Mucosa of stomach (tissue), 1 donor: ENCODE data around the gene HHLA2.

ENCODE experiments used
- H3K27me3 ChIP-seq: one replicate; pipeline ENCODE4 v1.7.0; 2013; ENCODE audit warnings: mild to moderate bottlenecking, low read length; ENCODE audit not compliant: control insufficient read depth, insufficient read depth
- H3K36me3 ChIP-seq: one replicate; pipeline ENCODE4 v1.7.0; 2013; ENCODE audit warnings: low read length; ENCODE audit not compliant: control insufficient read depth, insufficient read depth
- H3K4me1 ChIP-seq: one replicate; pipeline ENCODE4 v1.7.0; 2013; ENCODE audit warnings: mild to moderate bottlenecking, low read length; ENCODE audit not compliant: control insufficient read depth, insufficient read depth
- H3K4me3 ChIP-seq: one replicate; pipeline ENCODE4 v1.7.0; 2013; ENCODE audit warnings: low read length
- H3K9ac ChIP-seq: one replicate; pipeline ENCODE4 v1.7.0; 2013; ENCODE audit warnings: mild to moderate bottlenecking, low read length, moderate library complexity
- H3K9me3 ChIP-seq: one replicate; pipeline ENCODE4 v1.7.0; 2013; ENCODE audit warnings: mild to moderate bottlenecking, low read length, moderate library complexity; ENCODE audit not compliant: control insufficient read depth
- donor health status: Pancreatic carcinoma.

The HHLA2 gene

DNA sequence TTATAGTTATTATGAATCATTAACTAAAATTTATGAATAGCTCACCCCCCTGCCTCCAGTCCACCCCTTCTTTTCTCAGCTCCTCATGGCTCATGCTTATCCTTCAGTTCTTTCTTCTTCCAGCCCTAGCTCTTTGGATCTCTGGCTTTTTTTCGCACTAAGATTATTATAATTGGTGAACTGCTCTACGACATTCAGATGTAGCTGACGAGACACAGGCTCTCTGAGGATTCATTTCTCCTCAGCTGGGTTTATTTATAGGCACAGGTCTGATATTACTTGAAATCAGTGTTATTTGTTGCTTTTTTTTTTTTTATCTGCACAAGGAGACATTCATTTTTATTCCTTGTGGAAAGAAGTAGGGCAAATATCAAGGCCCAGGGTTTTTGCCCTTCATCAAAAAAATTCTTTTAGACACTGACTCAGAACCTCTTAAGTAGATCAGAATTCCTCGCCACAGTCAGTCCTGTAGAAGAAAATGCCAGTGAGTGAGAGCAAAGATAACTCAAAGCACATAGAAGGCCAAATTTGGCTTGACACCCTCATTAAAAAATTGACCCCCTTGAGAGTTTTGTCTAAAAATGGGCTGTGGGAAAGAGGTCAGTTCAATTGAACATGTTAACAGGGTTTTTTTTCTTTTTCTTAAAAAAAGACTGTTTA, 107.5 kb downstream of the HHLA2 start:
- H3K27me3 ChIP-seq, result no peaks in the 10 kb centered on the region
- no peaks in the 10 kb centered on the region for H3K36me3 ChIP-seq
- H3K9ac ChIP-seq, result no peak overlapping the region
- H3K4me1 ChIP-seq, result no peaks in the 10 kb centered on the region
- H3K9me3 ChIP-seq, result no peaks in the 10 kb centered on the region
- no peak overlapping the region for H3K4me3 ChIP-seq

DNA sequence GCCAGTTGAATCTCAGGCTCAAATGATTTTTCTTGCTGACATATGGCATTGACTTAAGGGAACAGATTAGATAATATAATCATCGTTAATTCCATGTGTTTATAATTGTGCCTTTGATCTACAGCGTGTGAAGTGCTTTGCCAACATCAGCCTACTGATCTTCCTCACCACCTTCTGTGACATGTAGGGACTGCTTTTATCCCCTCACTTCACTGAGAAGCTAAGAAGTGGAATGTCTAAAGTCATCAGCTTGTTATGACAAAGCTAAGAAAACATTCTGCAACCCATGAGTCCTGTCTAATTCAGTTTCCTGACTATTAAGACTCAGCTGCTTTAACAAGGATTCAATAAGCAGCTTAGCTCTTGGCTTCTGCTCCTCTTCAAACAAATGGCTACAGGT, 108.0 kb downstream of the HHLA2 start:
- no peak overlapping the region for H3K9ac ChIP-seq
- H3K27me3 ChIP-seq, result no peaks in the 10 kb centered on the region
- no peaks in the 10 kb centered on the region for H3K9me3 ChIP-seq
- H3K4me1 ChIP-seq, result no peaks in the 10 kb centered on the region
- H3K4me3 ChIP-seq, result no peak overlapping the region
- no peaks in the 10 kb centered on the region for H3K36me3 ChIP-seq

DNA sequence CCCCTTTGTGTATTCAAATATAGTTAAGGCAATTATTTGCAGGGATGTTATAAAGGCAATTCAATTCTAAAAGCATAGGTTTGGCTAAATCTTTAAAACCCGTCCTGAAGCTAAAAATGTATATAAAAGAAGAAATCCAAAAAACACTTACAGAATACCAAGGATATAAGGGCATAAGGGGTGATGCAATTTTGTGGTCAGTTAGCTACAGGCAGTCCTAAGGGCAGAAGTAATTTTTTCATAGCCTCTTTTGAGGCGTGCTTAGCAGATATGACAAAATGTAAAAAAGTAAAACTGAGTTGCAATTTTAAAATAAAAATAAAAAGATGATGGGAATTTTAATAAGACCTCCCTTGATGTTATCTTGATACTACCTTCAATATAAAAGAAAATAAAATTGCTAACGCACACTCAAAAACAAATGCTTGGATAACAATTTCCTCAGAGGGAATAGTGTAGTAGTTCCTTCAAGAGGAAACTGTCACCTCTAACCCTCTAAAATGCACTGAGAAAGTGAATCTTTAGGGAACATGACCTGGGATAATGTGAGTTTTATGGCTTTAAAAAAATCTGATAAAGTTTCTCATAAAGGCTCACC, 109.8 kb downstream of the HHLA2 start:
- Histone ChIP-seq H3K36me3 (no peaks in the 10 kb centered on the region), H3K9ac (no peak overlapping the region), H3K27me3 (no peaks in the 10 kb centered on the region), H3K9me3 (no peaks in the 10 kb centered on the region), H3K4me3 (no peak overlapping the region), H3K4me1 (no peaks in the 10 kb centered on the region)

DNA sequence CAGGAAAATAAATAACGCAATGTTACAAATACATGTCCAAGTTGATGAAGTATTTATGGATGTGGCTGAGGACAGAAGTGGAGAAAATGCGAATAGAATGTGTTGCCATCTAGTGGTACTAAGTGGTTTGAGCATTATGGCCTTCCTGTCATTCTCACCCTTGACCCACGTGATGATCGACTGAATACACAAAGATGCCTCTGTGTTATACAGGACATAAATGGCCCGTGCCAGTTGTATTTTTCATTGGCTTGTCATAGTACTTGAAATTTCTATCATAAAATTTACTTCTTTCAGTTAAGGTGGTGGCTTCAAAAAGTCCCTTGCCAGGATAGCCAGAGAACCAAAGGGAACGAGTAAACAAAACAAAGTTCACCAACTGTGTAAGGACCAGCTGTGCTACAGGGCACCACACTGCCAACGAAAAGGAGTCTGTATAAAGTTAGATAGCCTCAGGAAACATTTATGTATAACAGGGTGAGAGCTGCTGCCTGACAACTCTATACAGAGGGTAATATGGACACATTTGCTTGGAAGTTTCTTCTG, 110.4 kb downstream of the HHLA2 start:
- H3K4me3 ChIP-seq, result no peak overlapping the region
- H3K9ac ChIP-seq, result no peak overlapping the region
- H3K9me3 ChIP-seq, result no peaks in the 10 kb centered on the region
- no peaks in the 10 kb centered on the region for H3K36me3 ChIP-seq
- no peaks in the 10 kb centered on the region for H3K27me3 ChIP-seq
- H3K4me1 ChIP-seq, result no peaks in the 10 kb centered on the region

DNA sequence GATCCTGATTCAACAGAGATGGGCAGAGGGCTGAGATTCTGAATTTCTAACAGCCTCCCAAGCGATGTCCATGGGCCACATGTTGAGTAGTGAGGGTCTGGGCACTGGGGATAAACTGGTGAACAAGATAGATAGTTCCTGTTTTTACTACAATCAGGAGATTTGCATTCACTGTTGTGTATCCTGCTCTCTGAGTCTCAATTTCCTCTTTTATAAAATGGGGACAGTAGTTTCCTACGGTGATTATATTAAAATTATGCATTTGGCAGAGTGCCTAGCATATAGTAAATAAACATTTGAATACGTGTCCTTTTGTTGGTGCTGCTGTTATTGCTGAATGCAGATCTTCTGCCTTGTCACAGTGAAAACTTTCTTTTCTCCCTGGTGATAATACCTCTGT, 111.5 kb downstream of the HHLA2 start:
- H3K4me1 ChIP-seq, result no peaks in the 10 kb centered on the region
- H3K4me3 ChIP-seq, result no peak overlapping the region
- no peaks in the 10 kb centered on the region for H3K9me3 ChIP-seq
- H3K9ac ChIP-seq, result no peak overlapping the region
- H3K36me3 ChIP-seq, result no peaks in the 10 kb centered on the region
- no peaks in the 10 kb centered on the region for H3K27me3 ChIP-seq

DNA sequence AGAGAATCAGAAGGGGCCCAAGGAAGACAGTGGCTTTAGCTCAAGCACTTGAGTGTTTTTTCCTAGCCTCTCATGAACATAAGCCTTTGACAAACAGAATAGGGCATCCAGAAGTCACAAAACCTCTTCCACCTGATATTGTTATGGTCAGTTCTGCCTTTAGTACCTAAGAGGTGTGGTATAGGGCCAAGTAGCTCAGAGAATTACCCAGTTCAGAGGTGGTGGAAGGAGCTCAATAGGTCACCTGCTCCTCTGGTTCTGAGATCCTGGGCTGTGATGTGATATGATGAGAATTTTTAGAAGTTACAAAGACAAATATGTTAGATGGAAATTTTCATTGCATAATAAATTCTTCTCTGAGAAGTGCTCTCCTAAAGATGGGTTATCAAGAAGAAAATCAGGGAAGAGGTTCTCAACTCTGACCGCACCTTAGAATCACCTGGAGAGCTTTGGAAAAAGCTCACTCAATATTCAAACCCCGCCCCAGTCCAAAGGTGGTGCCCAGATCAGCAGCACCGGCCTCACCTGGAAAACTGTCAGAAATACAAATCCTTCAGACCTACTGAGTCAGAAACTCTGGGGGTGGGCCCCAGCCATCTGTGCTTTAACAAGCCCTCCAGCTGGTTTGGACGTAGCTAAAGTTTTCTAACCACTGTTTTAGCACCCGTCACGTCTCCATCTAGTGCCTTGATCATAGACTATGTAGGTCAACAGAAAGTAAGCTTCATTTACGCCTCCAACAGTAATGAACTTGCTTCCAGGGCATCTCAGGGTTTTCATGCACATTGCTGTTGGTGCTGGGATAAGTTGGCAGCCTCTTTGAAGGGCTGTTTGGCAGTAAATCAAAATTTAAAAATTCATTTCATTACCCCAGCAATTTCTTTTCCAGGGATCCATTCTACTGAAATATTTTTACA, 112.8 kb downstream of the HHLA2 start:
- Histone ChIP-seq H3K4me1 (no peaks in the 10 kb centered on the region), H3K36me3 (no peaks in the 10 kb centered on the region), H3K27me3 (no peaks in the 10 kb centered on the region), H3K4me3 (no peak overlapping the region), H3K9me3 (no peaks in the 10 kb centered on the region), H3K9ac (no peak overlapping the region)

DNA sequence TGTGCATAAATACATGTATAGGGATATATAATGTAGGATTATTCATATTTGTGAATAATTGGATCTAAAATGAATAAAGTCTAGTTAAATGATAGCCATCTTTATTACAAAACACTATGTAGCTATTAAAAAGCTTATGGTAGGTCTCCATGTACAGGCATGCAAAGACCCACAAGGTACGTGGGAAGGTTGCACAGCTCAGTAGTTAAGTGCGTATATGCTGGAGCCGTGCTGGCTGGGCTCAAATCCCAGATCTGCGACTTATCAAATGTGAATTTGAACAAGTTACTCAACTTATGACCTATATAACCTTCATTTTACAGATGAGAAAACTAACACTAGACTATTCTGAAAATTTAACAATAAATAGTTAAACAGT, 113.4 kb downstream of the HHLA2 start:
- no peaks in the 10 kb centered on the region for H3K9me3 ChIP-seq
- no peaks in the 10 kb centered on the region for H3K27me3 ChIP-seq
- H3K4me3 ChIP-seq, result no peak overlapping the region
- H3K9ac ChIP-seq, result no peak overlapping the region
- H3K36me3 ChIP-seq, result no peaks in the 10 kb centered on the region
- no peaks in the 10 kb centered on the region for H3K4me1 ChIP-seq

DNA sequence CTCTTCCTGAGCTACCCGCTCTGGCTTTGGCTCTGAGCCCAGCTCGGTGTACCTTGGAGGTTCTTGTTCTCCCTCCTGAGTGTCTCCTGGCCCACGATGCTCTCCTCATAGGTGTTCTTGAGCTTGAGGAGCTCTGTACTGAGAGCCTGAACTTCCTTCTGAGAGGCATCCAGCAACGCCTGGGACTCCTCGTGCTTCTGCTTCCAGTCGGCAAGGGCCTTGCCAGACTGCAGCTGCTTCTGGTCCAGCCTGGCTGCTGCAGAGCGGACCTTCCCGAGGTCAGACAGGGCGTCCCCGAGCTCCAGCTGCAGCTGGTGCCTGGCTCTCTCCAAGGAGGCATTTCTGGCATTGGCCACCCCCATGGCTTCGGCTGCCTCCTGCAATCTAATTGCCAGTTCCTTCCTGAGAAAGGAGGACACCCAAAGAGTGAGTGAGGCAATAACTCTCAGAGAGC, 114.2 kb downstream of the HHLA2 start:
- Histone ChIP-seq H3K36me3 (no peaks in the 10 kb centered on the region), H3K27me3 (no peaks in the 10 kb centered on the region), H3K9me3 (no peaks in the 10 kb centered on the region), H3K9ac (no peak overlapping the region), H3K4me3 (no peak overlapping the region), H3K4me1 (no peaks in the 10 kb centered on the region)

DNA sequence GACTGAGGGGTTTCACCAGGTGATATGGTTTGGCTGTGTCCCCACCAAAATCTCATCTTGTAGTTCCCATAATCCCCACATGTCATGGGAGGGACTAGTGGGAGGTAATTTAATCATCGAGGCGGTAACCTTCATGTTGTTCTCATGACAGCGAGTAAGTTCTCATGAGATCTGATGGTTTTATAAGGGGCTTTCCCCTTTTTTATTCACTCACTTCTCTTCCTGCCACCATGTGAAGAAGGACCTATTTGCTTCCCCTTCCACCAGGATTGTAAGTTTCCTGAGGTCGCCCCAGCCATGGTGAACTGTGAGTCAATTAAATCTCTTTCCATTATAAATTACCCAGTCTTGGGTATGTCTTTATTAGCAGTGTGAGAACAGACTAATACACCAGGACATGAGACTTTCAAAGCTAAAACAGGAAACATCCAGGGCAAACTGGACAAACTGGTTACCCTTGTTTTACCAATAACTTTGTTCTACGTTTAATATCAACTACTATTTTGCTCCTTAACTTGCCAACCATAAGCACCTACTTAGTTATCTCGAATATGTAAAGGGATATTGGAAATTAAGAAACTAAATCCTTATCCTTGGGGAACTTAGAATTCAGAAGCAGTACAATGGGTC, 115.9 kb downstream of the HHLA2 start:
- Histone ChIP-seq H3K27me3 (no peaks in the 10 kb centered on the region), H3K4me1 (no peaks in the 10 kb centered on the region), H3K9me3 (no peaks in the 10 kb centered on the region), H3K9ac (no peak overlapping the region), H3K4me3 (no peak overlapping the region), H3K36me3 (no peaks in the 10 kb centered on the region)

DNA sequence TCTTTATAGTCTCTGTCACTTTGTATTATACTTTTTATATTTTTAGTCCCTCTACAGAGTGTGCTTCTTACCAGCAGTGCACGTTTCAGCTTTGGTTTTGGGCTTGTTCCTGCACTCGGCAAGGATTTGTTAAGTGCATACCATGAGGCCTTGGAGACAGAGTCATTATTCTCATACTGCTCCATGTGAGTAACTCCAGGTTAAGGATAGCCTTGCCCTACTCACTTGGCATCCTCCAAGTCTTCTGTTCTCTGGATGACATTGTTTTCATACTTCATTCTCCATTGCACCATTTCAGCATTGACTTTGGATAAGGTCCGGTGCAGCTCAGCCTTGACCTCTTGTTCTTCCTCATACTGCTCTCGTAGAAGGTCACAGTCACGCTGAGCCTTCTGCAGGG, 117.7 kb downstream of the HHLA2 start:
- Histone ChIP-seq H3K4me3 (no peak overlapping the region), H3K9ac (no peak overlapping the region), H3K36me3 (no peaks in the 10 kb centered on the region), H3K27me3 (no peaks in the 10 kb centered on the region), H3K9me3 (no peaks in the 10 kb centered on the region), H3K4me1 (no peaks in the 10 kb centered on the region)

DNA sequence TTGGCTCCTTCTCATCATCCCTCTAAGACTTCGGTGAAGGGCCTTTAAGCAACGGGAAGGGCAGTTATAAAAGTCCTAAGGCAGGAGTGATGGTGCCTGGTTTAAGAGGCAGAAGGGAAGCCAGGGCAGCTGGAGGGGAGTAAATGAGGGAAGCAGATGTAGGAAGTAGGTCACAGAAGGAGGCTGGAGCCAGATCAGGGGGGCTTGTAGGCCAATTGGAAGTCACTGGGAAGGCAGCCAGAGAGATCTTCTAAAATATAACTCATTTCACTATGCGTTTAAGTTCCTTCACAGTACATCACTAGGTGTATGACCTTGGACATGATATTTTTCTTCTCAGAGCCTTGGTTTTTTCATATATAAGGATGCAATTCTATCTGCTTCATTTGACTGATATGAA, 119.3 kb downstream of the HHLA2 start:
- no peaks in the 10 kb centered on the region for H3K9me3 ChIP-seq
- H3K9ac ChIP-seq, result no peak overlapping the region
- H3K27me3 ChIP-seq, result no peaks in the 10 kb centered on the region
- no peak overlapping the region for H3K4me3 ChIP-seq
- no peaks in the 10 kb centered on the region for H3K36me3 ChIP-seq
- no peaks in the 10 kb centered on the region for H3K4me1 ChIP-seq
